SK-N-SH (cell line): ENCODE measurements around the gene TXN. TPM values are rescaled to one million over a fixed set of nuclear protein-coding genes. Genes with fewer than 3 reads are reported as not detected.
A peak's percentile ranks its signal among the peaks of the same experiment; 100 is the strongest.

Experiments used
- CTCF ChIA-PET: fragments of 300-600, 350-600 bp; formaldehyde crosslinking; extraction: SDS; loops from one replicate; lab custom pipeline; 2021; lab: Yijun Ruan, JAX
- POLR2A ChIA-PET: fragments of 350-600 bp; sonication (Branson Sonifier 250); formaldehyde crosslinking; extraction: SDS; loops from one replicate; lab custom pipeline; 2020; ENCODE audit warnings: antibody characterized with exemption, inconsistent platforms; lab: Yijun Ruan, JAX
- DNase-seq: peaks from one replicate; pipeline ENCODE4 v3.0.0; 2012
- H2AFZ ChIP-seq: fragments of 200-600 bp; sonication (generic); 2 replicates; pipeline ENCODE4 v1.8.1; 2016; ENCODE audit warnings: antibody characterized with exemption, mild to moderate bottlenecking, low read depth
- H3F3A ChIP-seq: fragments of 200-600 bp; sonication (generic); replicated peaks from 2 replicates; pipeline ENCODE3; 2016; ENCODE audit warnings: antibody characterized with exemption, mild to moderate bottlenecking; ENCODE audit not compliant: insufficient read depth
- H3K27ac ChIP-seq, 2 experiments: fragments of 200-500 bp in 1 of 2; fragments of 200-600 bp in 1 of 2; sonication (Bioruptor generic) in 1 of 2; sonication (generic), shearing (Covaris generic) in 1 of 2; 2 replicates each; pipeline versions ENCODE4 v1.5.1 to v1.6.1; 2014 to 2016; ENCODE audit warnings: low read depth in 2 of 2, inconsistent platforms in 1 of 2, low read length in 1 of 2, mild to moderate bottlenecking in 1 of 2, mixed read lengths in 1 of 2
- H3K27me3 ChIP-seq: fragments of 200-600 bp; sonication (generic), shearing (Covaris generic); 2 replicates; pipeline ENCODE4 v1.6.1; 2016; ENCODE audit warnings: mixed run types; ENCODE audit not compliant: insufficient read depth
- H3K36me3 ChIP-seq, 2 experiments: fragments of 200-500 bp in 1 of 2; fragments of 200-600 bp in 1 of 2; sonication (Bioruptor generic) in 1 of 2; sonication (generic) in 1 of 2; replicated peaks in 1 of 2; 2 replicates each; pipeline versions ENCODE3 to v1.5.1; 2014 to 2016; ENCODE audit warnings: low read length in 1 of 2, mild to moderate bottlenecking in 1 of 2; ENCODE audit not compliant: insufficient read depth in 2 of 2, control insufficient read depth in 1 of 2
- H3K4me1 ChIP-seq, 2 experiments: fragments of 200-500 bp in 1 of 2; fragments of 200-600 bp in 1 of 2; sonication (Bioruptor generic) in 1 of 2; sonication (generic), shearing (Covaris generic) in 1 of 2; 2 replicates each; pipeline versions ENCODE4 v1.5.1 to v1.6.1; 2014 to 2016; ENCODE audit warnings: low read depth in 1 of 2, low read length in 1 of 2, mixed run types in 1 of 2; ENCODE audit not compliant: insufficient read depth in 2 of 2, control insufficient read depth in 1 of 2
- H3K4me2 ChIP-seq: fragments of 200-600 bp; sonication (generic), shearing (Covaris generic); 2 replicates; pipeline ENCODE4 v1.6.1; 2017; ENCODE audit warnings: mixed run types
- H3K4me3 ChIP-seq, 2 experiments: fragments of 200-500 bp in 1 of 2; fragments of 200-600 bp in 1 of 2; sonication (Bioruptor generic) in 1 of 2; sonication (generic), shearing (Covaris generic) in 1 of 2; 2 replicates each; pipeline versions ENCODE4 v1.5.1 to v1.8.1; 2014 to 2016; ENCODE audit warnings: low read depth in 2 of 2, inconsistent platforms in 1 of 2, low read length in 1 of 2, mild to moderate bottlenecking in 1 of 2, mixed read lengths in 1 of 2, moderate library complexity in 1 of 2
- H3K79me2 ChIP-seq: fragments of 200-600 bp; sonication (generic); 2 replicates; pipeline ENCODE4 v1.8.1; 2017; ENCODE audit warnings: mild to moderate bottlenecking; ENCODE audit not compliant: insufficient read depth
- H3K9ac ChIP-seq: fragments of 200-600 bp; sonication (generic); 2 replicates; pipeline ENCODE4 v1.6.1; 2017; ENCODE audit warnings: mixed run types
- H3K9me2 ChIP-seq: fragments of 200-600 bp; sonication (generic); 2 replicates; pipeline ENCODE4 v1.6.1; 2017; ENCODE audit warnings: mixed run types
- H3K9me3 ChIP-seq: fragments of 200-600 bp; sonication (generic); 2 replicates; pipeline ENCODE4 v1.6.1; 2017; ENCODE audit warnings: mixed run types, mild to moderate bottlenecking, moderate library complexity
- H4K20me1 ChIP-seq: fragments of 200-600 bp; sonication (generic); 2 replicates; pipeline ENCODE4 v1.6.1; 2017; ENCODE audit warnings: mild to moderate bottlenecking, mixed run types; ENCODE audit not compliant: insufficient read depth
- CTCF ChIP-seq: fragments of 200-600 bp; sonication (generic); IDR thresholded peaks from 2 replicates; pipeline ENCODE4 v1.6.1; 2017; ENCODE audit warnings: antibody characterized with exemption, mild to moderate bottlenecking, moderate library complexity
- ELF1 ChIP-seq: IDR thresholded peaks from 2 replicates; pipeline ENCODE4 v1.4.0; 2012
- FOXJ3 ChIP-seq: sonication (generic); formaldehyde crosslinking; IDR thresholded peaks from 2 replicates; pipeline ENCODE4 v1.5.1; 2020; ENCODE audit warnings: mild to moderate bottlenecking, missing genetic modification reagents
- IRF3 ChIP-seq: fragments of 150-350 bp; IDR thresholded peaks from 2 replicates; pipeline ENCODE4 v1.6.1; 2016; ENCODE audit warnings: mild to moderate bottlenecking, low read depth, low read length
- PBX3 ChIP-seq: IDR thresholded peaks from 2 replicates; pipeline ENCODE4; 2012
- POLR2AphosphoS5 ChIP-seq: IDR thresholded peaks from 2 replicates; pipeline ENCODE4 v1.6.1; 2012; ENCODE audit warnings: low read depth, low read length
- RAD21 ChIP-seq: IDR thresholded peaks from 2 replicates; pipeline ENCODE4 v1.6.1; 2012; ENCODE audit warnings: mild to moderate bottlenecking, low read length
- RCOR1 ChIP-seq: fragments of 150-350 bp; IDR thresholded peaks from 2 replicates; pipeline ENCODE4 v1.6.1; 2017; ENCODE audit warnings: antibody characterized with exemption, low read length
- RXRA ChIP-seq: IDR thresholded peaks from 2 replicates; pipeline ENCODE4 v1.4.0; 2012; ENCODE audit warnings: low read depth, mild to moderate bottlenecking, borderline replicate concordance
- SIN3A ChIP-seq: IDR thresholded peaks from 2 replicates; pipeline ENCODE4 v1.6.1; 2012; ENCODE audit warnings: low read depth, mild to moderate bottlenecking, low read length, moderate library complexity, borderline replicate concordance
- TCF12 ChIP-seq: IDR thresholded peaks from 2 replicates; pipeline ENCODE4 v1.4.0; 2012
- USF1 ChIP-seq: IDR thresholded peaks from 2 replicates; pipeline ENCODE4 v1.4.0; 2012; ENCODE audit warnings: low read depth, borderline replicate concordance
- YY1 ChIP-seq: IDR thresholded peaks from 2 replicates; pipeline ENCODE4 v1.4.0; 2012; ENCODE audit warnings: low read depth, mild to moderate bottlenecking
- ZBTB33 ChIP-seq: IDR thresholded peaks from 2 replicates; pipeline ENCODE4 v1.4.0; 2012; ENCODE audit warnings: low read depth, borderline replicate concordance
- WGBS: methylation state at CpG from one replicate; pipeline ENCODE4 v1.1.6; 2017; ENCODE audit warnings: low lambda C conversion rate; 5-methylcytosine and 5-hydroxymethylcytosine counted together
- polyA plus RNA-seq, 3 experiments: library from polyadenylated mRNA; depleted of rRNA; stranded (reverse); fragments of >200 nt; gene quantifications; 2 replicates each; pipeline ENCODE4 v1.2.3, GENCODE V29; 2012

TXN gene
- polyA plus RNA-seq, 1 of the 3 experiments (the other 2 are of a cell fraction) = 281 TPM

- Histone ChIP-seq H3K9me3 (no peaks in the 10 kb centered on the region), H2AFZ (no peak overlapping the region), H3K4me1 (peaks cover 12 to 20% of the 10 kb centered on the region in 2 experiments; a peak in 3 of 4 replicates), H3K4me3 (no peak overlapping the region), H3K36me3 (no peaks in the 10 kb centered on the region), H3K27me3 (no peaks in the 10 kb centered on the region), H3K9me2 (no peaks in the 10 kb centered on the region), H4K20me1 (no peaks in the 10 kb centered on the region), H3K9ac (no peak overlapping the region), H3K4me2 (no peak overlapping the region), H3K27ac (no peak overlapping the region), H3K79me2 (no peaks in the 10 kb centered on the region), H3F3A (no peaks in the 10 kb centered on the region)
- 86% methylated on average over 5 of the region's 5 CpGs for WGBS
- POLR2A ChIA-PET = no interaction called here
- CTCF ChIA-PET = no interaction called here
- TF ChIP-seq POLR2AphosphoS5 = no peak
- no peak for TF ChIP-seq SIN3A
- TF ChIP-seq ELF1 = no peak
- TF ChIP-seq RXRA = no peak
- TF ChIP-seq YY1 = no peak
- TF ChIP-seq FOXJ3 (CRISPR knock-in tag) = no peak
- no peak for TF ChIP-seq PBX3
- no peak for TF ChIP-seq RAD21
- no peak for TF ChIP-seq RCOR1
- TF ChIP-seq CTCF = no peak
- TF ChIP-seq USF1 = no peak
- DNase-seq = no peak
Measured at GRCh38 chr9:110261632-110262031, 5.3 kb upstream of the TXN start.

- Histone ChIP-seq H3K9me2 (no peaks in the 10 kb centered on the region), H3K4me1 (peaks cover 12 to 20% of the 10 kb centered on the region in 2 experiments; a peak in 3 of 4 replicates), H2AFZ (no peak overlapping the region), H3K27me3 (no peaks in the 10 kb centered on the region), H3K4me3 (no peak overlapping the region), H3K4me2 (no peak overlapping the region), H3K27ac (no peak overlapping the region; a peak in 1 of 4 replicates), H3K79me2 (peaks cover 3% of the 10 kb centered on the region; the same call in 1 of the 2 replicates), H3K9ac (no peak overlapping the region), H3F3A (no peaks in the 10 kb centered on the region), H4K20me1 (no peaks in the 10 kb centered on the region), H3K9me3 (no peaks in the 10 kb centered on the region), H3K36me3 (no peaks in the 10 kb centered on the region)
- POLR2A ChIA-PET = no interaction called here
- CTCF ChIA-PET = no interaction called here
- WGBS = 32% methylated on average over 4 of the region's 4 CpGs
- TF ChIP-seq USF1 (no peak), TCF12 (peak; percentile 36), ZBTB33 (no peak), IRF3 (no peak), ELF1 (no peak)
- peak; percentile 19 for DNase-seq
Measured at GRCh38 chr9:110260911-110261310, 4.6 kb upstream of the TXN start.
